ENCODE results near the gene FTSJ1. TPM values are rescaled to one million over a fixed set of nuclear protein-coding genes. Genes with fewer than 3 reads are reported as not detected.

FTSJ1 gene
- polyA plus RNA-seq, 3 donors: 36.6 to 44.3 (median 40.4) TPM

GRCh38 chrX:48465336-48465933 is 10.6 kb upstream of the FTSJ1 start:
- Histone ChIP-seq H3K9ac (ENCODE audit: insufficient read depth, low read length, poor library complexity, severe bottlenecking) (no peak overlapping the region), H3K4me3 (replicated peaks in 1 of 3; ENCODE audit: low read depth in 2 of 3, low read length in 3 of 3) (no peak overlapping the region), H3K9me3 (replicated peaks in 1 of 2; ENCODE audit: control insufficient read depth in 1 of 2, insufficient read depth in 1 of 2, low read length in 2 of 2) (no peaks in the 10 kb centered on the region), H2AFZ (ENCODE audit: insufficient read depth, low read depth, low read length, poor library complexity, severe bottlenecking) (no peak overlapping the region), H3K4me2 (replicated peaks; ENCODE audit: extremely low read depth, low read length, poor library complexity, severe bottlenecking) (no peak overlapping the region), H3K27me3 (ENCODE audit: control insufficient read depth in 2 of 2, insufficient read depth in 2 of 2, low read length in 2 of 2) (no peaks in the 10 kb centered on the region), H3K27ac (ENCODE audit: low read depth in 1 of 2, low read length in 2 of 2) (no peak overlapping the region), H3K79me2 (ENCODE audit: insufficient read depth, low read length) (no peaks in the 10 kb centered on the region), H4K20me1 (ENCODE audit: insufficient read depth, low read length) (no peaks in the 10 kb centered on the region), H3K36me3 (replicated peaks in 1 of 2; ENCODE audit: control insufficient read depth in 1 of 2, insufficient read depth in 2 of 2, low read length in 2 of 2) (no peaks in the 10 kb centered on the region), H3K4me1 (ENCODE audit: control insufficient read depth in 1 of 2, insufficient read depth in 2 of 2, low read length in 2 of 2) (peaks cover 11 to 19% of the 10 kb centered on the region in 2 donors)
- Mint-ChIP-seq H3K4me3 (no peak overlapping the region), H3K36me3 (peaks cover 4 to 6% of the 10 kb centered on the region in 2 donors), H3K9me3 (peaks cover 0 to 2% (median 0%) of the 10 kb centered on the region in 7 donors), H3K4me1 (peaks cover 22% of the 10 kb centered on the region), H3K27me3 (ENCODE audit: low read depth in 3 of 3) (peaks cover 1 to 17% (median 3%) of the 10 kb centered on the region in 3 donors), H3K27ac (no peak overlapping the region)
- TF ChIP-seq CTCF (IDR thresholded peaks at IDR 0.05): no peak
- intact Hi-C loops (cut with micrococcal nuclease): no loop called here
- 95% methylated on average over 6 of the region's 10 CpGs for WGBS (ENCODE audit: insufficient coverage)
- DNase-seq: no peak

DNA sequence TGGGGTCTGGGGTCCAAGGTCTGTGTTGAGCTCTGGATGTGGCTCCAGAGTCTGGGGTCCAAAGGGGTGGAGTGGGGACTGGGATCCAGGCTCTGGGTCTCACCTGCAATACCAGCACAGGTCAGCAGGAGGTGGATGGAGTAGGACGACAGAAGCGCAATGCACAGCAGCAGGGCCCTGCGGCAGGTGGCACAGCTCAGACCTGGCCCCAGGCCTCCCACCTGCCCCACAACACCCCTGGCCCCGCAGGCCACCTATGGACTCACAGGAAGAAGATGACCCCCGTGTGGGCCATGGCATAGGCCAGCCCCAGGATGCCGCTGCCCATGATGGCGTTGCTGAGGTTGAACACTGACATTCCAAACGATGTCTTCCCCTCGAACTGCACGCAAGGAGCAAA is 9.3 kb upstream of the FTSJ1 start:
- DNase-seq: no peak
- Histone ChIP-seq H4K20me1 (ENCODE audit: insufficient read depth, low read length) (no peaks in the 10 kb centered on the region), H3K27me3 (ENCODE audit: control insufficient read depth in 2 of 2, insufficient read depth in 2 of 2, low read length in 2 of 2) (no peaks in the 10 kb centered on the region), H3K4me1 (ENCODE audit: control insufficient read depth in 1 of 2, insufficient read depth in 2 of 2, low read length in 2 of 2) (peaks cover 11 to 19% of the 10 kb centered on the region in 2 donors), H3K9ac (ENCODE audit: insufficient read depth, low read length, poor library complexity, severe bottlenecking) (no peak overlapping the region), H3K36me3 (replicated peaks in 1 of 2; ENCODE audit: control insufficient read depth in 1 of 2, insufficient read depth in 2 of 2, low read length in 2 of 2) (no peaks in the 10 kb centered on the region), H3K4me2 (replicated peaks; ENCODE audit: extremely low read depth, low read length, poor library complexity, severe bottlenecking) (no peak overlapping the region), H3K9me3 (replicated peaks in 1 of 2; ENCODE audit: control insufficient read depth in 1 of 2, insufficient read depth in 1 of 2, low read length in 2 of 2) (no peaks in the 10 kb centered on the region), H3K79me2 (ENCODE audit: insufficient read depth, low read length) (no peaks in the 10 kb centered on the region), H2AFZ (ENCODE audit: insufficient read depth, low read depth, low read length, poor library complexity, severe bottlenecking) (no peak overlapping the region), H3K27ac (ENCODE audit: low read depth in 1 of 2, low read length in 2 of 2) (no peak overlapping the region), H3K4me3 (replicated peaks in 1 of 3; ENCODE audit: low read depth in 2 of 3, low read length in 3 of 3) (no peak overlapping the region)
- H3K27ac Mint-ChIP-seq: no peak overlapping the region
- H3K9me3 Mint-ChIP-seq: peaks cover 0 to 2% (median 0%) of the 10 kb centered on the region in 7 donors
- no CpG with 5 or more reads among the region's 10 CpGs for WGBS (ENCODE audit: insufficient coverage)
- intact Hi-C loops (cut with micrococcal nuclease): no loop called here
- peaks cover 1 to 17% (median 3%) of the 10 kb centered on the region in 3 donors for H3K27me3 Mint-ChIP-seq (ENCODE audit: low read depth in 3 of 3)
- H3K4me3 Mint-ChIP-seq: no peak overlapping the region
- H3K36me3 Mint-ChIP-seq: peaks cover 3 to 4% of the 10 kb centered on the region in 2 donors
- peaks cover 22% of the 10 kb centered on the region for H3K4me1 Mint-ChIP-seq
- TF ChIP-seq CTCF (IDR thresholded peaks at IDR 0.05): peak; percentile 18

All from CD14-positive monocyte (primary cell).